Measurements from ENCODE around the gene GPR158. TPM values are rescaled to one million over a fixed set of nuclear protein-coding genes. Genes with fewer than 3 reads are reported as not detected.

GPR158 gene
- total RNA-seq, 1 donor from 2014 or later: 7.5 TPM

DNA sequence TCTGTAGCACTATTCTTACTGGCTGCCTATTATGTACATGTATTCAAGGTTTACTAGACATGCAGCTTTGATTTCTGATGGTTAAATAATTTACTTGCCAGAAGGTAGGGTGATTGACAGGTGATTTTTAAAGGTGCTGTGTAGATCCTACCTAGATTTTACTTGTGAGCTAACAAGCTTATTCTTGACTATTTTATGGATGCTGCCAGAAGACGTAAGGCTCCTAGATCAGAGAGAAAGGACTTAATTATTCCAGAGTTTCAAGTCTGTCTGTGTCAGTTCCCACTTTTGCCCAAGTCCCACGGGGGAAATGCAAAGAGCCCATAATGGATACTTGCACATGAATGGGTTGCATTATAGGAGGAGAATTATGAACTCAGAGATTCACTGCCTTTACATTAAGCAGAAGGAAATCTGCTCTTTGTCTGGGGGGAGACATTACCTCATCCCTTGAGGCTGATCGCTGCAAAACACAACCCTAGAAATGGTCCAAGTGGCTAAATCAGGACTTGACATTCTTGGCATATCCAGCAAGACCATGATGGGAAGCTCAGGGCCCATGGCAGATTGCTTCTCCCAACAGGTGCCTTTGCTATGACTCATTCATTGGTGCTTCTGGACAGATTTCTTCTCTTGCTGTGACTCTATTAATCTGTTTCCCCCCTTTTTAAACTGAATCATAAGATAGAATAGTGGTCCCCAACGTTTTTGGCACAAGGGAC is 32.1 kb downstream of the GPR158 start:
- H3K27me3 Mint-ChIP-seq (ENCODE audit: low read depth): peaks cover 4% of the 10 kb centered on the region
- DNase-seq (ENCODE audit: low spot score in 2 of 2, unreplicated experiment in 2 of 2): no peak
- TF ChIP-seq, protein P1, sequence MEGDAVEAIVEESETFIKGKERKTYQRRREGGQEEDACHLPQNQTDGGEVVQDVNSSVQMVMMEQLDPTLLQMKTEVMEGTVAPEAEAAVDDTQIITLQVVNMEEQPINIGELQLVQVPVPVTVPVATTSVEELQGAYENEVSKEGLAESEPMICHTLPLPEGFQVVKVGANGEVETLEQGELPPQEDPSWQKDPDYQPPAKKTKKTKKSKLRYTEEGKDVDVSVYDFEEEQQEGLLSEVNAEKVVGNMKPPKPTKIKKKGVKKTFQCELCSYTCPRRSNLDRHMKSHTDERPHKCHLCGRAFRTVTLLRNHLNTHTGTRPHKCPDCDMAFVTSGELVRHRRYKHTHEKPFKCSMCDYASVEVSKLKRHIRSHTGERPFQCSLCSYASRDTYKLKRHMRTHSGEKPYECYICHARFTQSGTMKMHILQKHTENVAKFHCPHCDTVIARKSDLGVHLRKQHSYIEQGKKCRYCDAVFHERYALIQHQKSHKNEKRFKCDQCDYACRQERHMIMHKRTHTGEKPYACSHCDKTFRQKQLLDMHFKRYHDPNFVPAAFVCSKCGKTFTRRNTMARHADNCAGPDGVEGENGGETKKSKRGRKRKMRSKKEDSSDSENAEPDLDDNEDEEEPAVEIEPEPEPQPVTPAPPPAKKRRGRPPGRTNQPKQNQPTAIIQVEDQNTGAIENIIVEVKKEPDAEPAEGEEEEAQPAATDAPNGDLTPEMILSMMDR (IDR thresholded peaks at IDR 0.05; ENCODE audit: unreplicated experiment): no peak
- H3K4me1 Mint-ChIP-seq: no peaks in the 10 kb centered on the region
- H3K4me3 Mint-ChIP-seq: no peak overlapping the region
- no peak overlapping the region for H3K27ac Mint-ChIP-seq
- peaks cover 6% of the 10 kb centered on the region for H3K9me3 Mint-ChIP-seq
- no peaks in the 10 kb centered on the region for H3K36me3 Mint-ChIP-seq

DNA sequence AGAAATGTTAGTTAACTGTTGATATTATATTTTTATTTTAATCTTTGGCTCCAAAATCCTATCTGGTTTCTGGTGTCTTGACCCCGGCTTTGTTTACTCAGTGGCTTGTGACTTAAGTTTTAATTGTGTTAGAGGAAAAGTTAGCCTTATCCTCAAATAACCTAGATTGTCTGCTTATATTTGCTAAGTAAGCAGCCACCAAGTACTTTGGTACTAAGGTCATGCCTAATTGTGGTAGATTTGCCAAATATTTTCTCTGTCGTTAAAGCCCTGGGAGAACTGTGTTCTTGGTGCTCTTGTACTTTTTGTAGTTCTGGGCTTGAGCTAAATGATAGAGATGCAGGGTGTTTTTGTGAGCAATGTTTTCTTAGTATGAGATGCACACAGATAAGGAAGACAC is 34.8 kb downstream of the GPR158 start:
- Mint-ChIP-seq H3K27me3 (ENCODE audit: low read depth) (no peaks in the 10 kb centered on the region), H3K27ac (no peak overlapping the region), H3K9me3 (peaks cover 6% of the 10 kb centered on the region), H3K4me1 (peaks cover 3% of the 10 kb centered on the region), H3K36me3 (no peaks in the 10 kb centered on the region), H3K4me3 (no peak overlapping the region)
- TF ChIP-seq, protein P1 (IDR thresholded peaks at IDR 0.05; ENCODE audit: unreplicated experiment): no peak
- DNase-seq (ENCODE audit: low spot score in 2 of 2, unreplicated experiment in 2 of 2): no peak

DNA sequence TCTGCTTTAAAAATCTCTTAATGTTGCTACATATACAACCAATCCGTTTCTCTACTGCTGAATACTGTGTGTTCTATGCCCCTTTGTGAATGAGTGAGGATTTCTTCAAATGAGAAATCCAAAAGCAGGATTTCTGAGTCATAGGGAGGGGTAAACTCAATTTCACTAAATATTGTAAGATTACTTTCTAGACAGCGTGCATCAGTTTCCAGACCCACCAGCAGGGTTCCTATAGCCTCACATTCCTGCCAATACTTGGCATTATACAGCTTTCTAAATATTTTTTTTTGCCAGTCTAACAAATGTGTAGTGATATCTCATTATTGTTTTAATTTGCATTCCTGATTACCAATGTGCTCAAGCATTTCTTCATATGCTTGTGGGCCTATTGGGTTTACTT is 35.5 kb downstream of the GPR158 start:
- Mint-ChIP-seq H3K9me3 (peaks cover 5% of the 10 kb centered on the region), H3K27ac (no peak overlapping the region), H3K4me1 (peaks cover 3% of the 10 kb centered on the region), H3K4me3 (no peak overlapping the region), H3K27me3 (ENCODE audit: low read depth) (no peaks in the 10 kb centered on the region), H3K36me3 (no peaks in the 10 kb centered on the region)
- TF ChIP-seq, protein P1 (IDR thresholded peaks at IDR 0.05; ENCODE audit: unreplicated experiment): no peak
- DNase-seq (ENCODE audit: low spot score in 2 of 2, unreplicated experiment in 2 of 2): no peak

DNA sequence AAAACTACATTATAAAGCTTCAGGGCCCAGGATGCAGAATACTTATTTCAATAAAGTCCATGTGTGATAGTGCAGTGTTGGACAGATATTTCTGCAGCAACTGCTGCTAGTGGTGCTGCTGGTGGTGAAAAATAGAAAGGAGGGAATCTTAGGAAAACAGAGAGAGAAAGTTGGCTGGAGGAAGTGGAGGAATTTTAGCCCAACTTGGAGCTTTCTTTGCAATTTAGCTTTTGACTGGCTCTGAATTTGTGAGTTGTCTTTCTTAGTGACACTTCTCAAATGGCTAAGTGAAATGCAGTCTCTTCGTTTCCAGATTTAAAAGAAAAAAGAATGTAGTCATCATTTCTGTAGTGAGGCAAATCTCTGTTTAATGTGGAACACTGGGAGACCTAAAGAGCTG is 45.4 kb downstream of the GPR158 start:
- TF ChIP-seq, protein P1 (IDR thresholded peaks at IDR 0.05; ENCODE audit: unreplicated experiment): no peak
- Mint-ChIP-seq H3K27ac (no peak overlapping the region), H3K4me3 (no peak overlapping the region), H3K4me1 (no peaks in the 10 kb centered on the region), H3K36me3 (no peaks in the 10 kb centered on the region), H3K9me3 (no peaks in the 10 kb centered on the region), H3K27me3 (ENCODE audit: low read depth) (peaks cover 4% of the 10 kb centered on the region)
- DNase-seq (ENCODE audit: low spot score in 2 of 2, unreplicated experiment in 2 of 2): no peak

DNA sequence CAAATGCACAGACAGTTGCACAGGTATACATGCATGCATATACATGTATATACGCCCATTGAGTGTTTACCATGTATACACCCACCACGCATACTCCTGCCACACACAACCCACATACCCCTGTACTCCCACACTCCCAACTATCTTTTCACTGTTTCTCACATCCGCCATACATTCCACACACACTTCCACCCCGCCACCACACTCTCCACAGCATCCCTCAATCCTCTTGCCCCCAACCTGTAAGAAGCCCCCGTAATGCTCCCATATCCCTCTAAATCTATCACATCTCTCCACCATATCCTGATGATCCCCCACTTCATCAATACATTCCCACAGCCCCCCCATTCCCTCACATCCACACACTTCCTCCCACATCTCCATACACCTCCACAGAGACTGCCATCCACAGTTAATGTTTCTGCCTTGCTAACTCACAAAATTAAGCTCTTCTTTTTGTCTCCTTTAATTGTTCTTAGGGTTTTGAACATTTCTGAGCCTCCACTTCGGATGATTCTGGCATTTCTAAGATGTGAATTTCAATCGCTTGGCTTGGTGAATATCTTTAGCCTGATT is 47.4 kb downstream of the GPR158 start:
- peaks cover 4% of the 10 kb centered on the region for H3K27me3 Mint-ChIP-seq (ENCODE audit: low read depth)
- no peaks in the 10 kb centered on the region for H3K36me3 Mint-ChIP-seq
- H3K9me3 Mint-ChIP-seq: no peaks in the 10 kb centered on the region
- H3K27ac Mint-ChIP-seq: no peak overlapping the region
- H3K4me1 Mint-ChIP-seq: no peaks in the 10 kb centered on the region
- TF ChIP-seq, protein P1 (IDR thresholded peaks at IDR 0.05; ENCODE audit: unreplicated experiment): no peak
- DNase-seq (ENCODE audit: low spot score in 2 of 2, unreplicated experiment in 2 of 2): no peak
- H3K4me3 Mint-ChIP-seq: no peak overlapping the region
